Stomach (tissue), 4 donors: ENCODE data around the gene OCLN.
"Not testable (repeated sequence)": the region's sequence is repeated elsewhere in the genome, so short reads cannot be mapped to it uniquely, and the experiment has no call there.

Source experiments
- POLR2A ChIP-seq, 4 donors: fragments of 450-650 bp; IDR thresholded peaks; one replicate each; pipeline ENCODE4 v1.6.1; 2016; ENCODE audit warnings: antibody characterized with exemption in 4 of 4, control low read depth in 2 of 4, mild to moderate bottlenecking in 1 of 4, moderate library complexity in 1 of 4
- TF ChIP-seq, protein P1 (sequence below), 7 experiments: fragments of 450-650 bp in 4 of 7; fragments of 200-600 bp in 3 of 7; sonication (generic) in 3 of 7; IDR thresholded peaks; one replicate each; pipeline ENCODE4 v1.5.1; 2016 to 2019; ENCODE audit warnings: antibody characterized with exemption in 7 of 7, control low read depth in 2 of 7, mild to moderate bottlenecking in 1 of 7

GRCh38 chr5:69471516-69471915 lies 21.1 kb upstream of the OCLN start:
- TF ChIP-seq, protein P1, sequence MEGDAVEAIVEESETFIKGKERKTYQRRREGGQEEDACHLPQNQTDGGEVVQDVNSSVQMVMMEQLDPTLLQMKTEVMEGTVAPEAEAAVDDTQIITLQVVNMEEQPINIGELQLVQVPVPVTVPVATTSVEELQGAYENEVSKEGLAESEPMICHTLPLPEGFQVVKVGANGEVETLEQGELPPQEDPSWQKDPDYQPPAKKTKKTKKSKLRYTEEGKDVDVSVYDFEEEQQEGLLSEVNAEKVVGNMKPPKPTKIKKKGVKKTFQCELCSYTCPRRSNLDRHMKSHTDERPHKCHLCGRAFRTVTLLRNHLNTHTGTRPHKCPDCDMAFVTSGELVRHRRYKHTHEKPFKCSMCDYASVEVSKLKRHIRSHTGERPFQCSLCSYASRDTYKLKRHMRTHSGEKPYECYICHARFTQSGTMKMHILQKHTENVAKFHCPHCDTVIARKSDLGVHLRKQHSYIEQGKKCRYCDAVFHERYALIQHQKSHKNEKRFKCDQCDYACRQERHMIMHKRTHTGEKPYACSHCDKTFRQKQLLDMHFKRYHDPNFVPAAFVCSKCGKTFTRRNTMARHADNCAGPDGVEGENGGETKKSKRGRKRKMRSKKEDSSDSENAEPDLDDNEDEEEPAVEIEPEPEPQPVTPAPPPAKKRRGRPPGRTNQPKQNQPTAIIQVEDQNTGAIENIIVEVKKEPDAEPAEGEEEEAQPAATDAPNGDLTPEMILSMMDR (IDR thresholded peaks at IDR 0.05), result not testable (repeated sequence)
- TF ChIP-seq POLR2A (IDR thresholded peaks at IDR 0.05), result not testable (repeated sequence)
